Measurements from ENCODE around the gene RPS6KA4. TPM values are rescaled to one million over a fixed set of nuclear protein-coding genes. Genes with fewer than 3 reads are reported as not detected.

Gene RPS6KA4
- total and polyA plus RNA-seq, 2 of the 13 experiments (the other 11 are each of a cell fraction or from before 2014, with no cell fraction given): 8.9 to 14.2 TPM

DNA sequence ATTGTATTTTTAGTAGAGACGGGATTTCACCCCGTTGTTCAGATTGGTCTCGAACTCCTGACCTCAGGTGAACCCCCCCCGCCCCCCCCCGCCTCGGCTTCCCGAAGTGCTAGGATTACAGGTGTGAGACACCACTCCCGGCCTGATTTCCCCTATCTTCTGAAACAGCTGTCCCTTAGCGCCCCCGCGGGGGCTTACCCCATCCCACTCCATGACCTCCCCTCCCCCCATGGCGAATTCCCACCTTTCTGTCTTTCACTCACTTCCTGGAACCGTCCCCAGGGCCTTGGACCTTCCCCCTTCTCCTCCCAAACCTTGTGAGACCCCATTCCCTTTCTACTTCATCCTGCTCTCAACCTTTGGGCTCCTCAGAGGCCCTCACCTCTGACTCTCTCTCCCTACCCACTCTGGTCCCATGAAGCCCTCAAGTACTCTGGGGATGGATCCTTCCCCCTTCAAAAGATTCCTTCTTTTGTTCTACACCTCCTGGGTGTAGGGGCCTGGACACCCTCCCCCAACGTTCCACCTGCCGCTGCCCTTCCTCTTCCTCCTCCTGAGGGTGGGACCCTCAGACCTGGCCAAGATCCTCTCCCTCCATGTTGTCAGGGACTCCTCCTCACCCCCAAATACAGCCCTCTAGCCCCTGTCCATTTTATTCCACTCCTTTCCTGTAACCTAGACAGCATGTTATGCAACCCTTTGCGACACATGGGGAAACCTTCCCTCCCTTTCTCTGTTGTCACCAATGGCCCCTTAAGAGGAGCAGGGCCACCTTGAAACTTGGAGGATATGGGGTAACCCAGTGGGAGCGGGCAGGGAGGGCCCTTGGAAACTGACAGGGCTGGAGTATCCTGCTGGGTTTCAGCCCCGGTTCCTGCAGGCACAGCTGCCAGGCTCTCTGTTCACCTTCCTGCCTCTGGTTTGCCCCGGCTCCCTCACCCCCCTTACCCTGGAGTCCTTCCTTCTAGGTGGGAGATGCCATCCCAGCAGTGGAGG, 39.9 kb upstream of the RPS6KA4 start:
- H3K9ac ChIP-seq (ENCODE audit: insufficient read depth, low read depth, low read length): peak overlapping the region; percentile 94
- FAIRE-seq (no peak), DNase-seq (ENCODE audit: low spot score) (no peak), ATAC-seq (no peak)
- ChIA-PET POLR2A (interaction anchor here (0.9 to 4.5 kb wide), 7 partner anchors 13 to 133 kb away, joined by 3 to 103 read pairs (median 33); partner anchors contain the start of genes ESRRA and STIP1), CTCF (ENCODE audit: low intra/inter-chr PET ratio, low total read pairs) (no interaction called here)
- no peaks in the 10 kb centered on the region for H4K20me1 ChIP-seq (ENCODE audit: insufficient read depth, low read length)
- in situ Hi-C loops (cut with HindIII; ENCODE audit: extremely low pct_ligation_motif_present, low pct_unique_long_range_greater_than_20kb): no loop called here
- H2AFZ ChIP-seq (ENCODE audit: low read length): no peak overlapping the region
- peak overlapping the region; percentile 97 to 99 (median 99) for H3K4me3 ChIP-seq (replicated peaks in 1 of 3; ENCODE audit: insufficient read depth in 1 of 3, low read depth in 2 of 3, low read length in 3 of 3)
- H3K4me1 ChIP-seq (ENCODE audit: insufficient read depth, low read length): peaks cover 22% of the 10 kb centered on the region
- TSS peak; percentile 45 for BruUV-seq (replicated peaks)
- H3K79me2 ChIP-seq (ENCODE audit: insufficient read depth, low read length): peaks cover 15% of the 10 kb centered on the region
- H3K27me3 ChIP-seq (ENCODE audit: control insufficient read depth in 1 of 2, insufficient read depth in 2 of 2, low read length in 2 of 2): no peaks in the 10 kb centered on the region; a peak in 1 of 5 replicates
- peaks cover 1 to 33% of the 10 kb centered on the region in 2 experiments; a peak in 3 of 5 replicates for H3K36me3 ChIP-seq (replicated peaks in 1 of 2; ENCODE audit: control insufficient read depth in 1 of 2, insufficient read depth in 2 of 2, low read length in 2 of 2)
- 29% methylated on average over 19 of the region's 19 CpGs for WGBS (ENCODE audit: low lambda C conversion rate)
- intact Hi-C loops (cut with micrococcal nuclease; ENCODE audit: unreplicated experiment): no loop called here
- peak overlapping the region; percentile 98 for H3K27ac ChIP-seq (ENCODE audit: extremely low read length, insufficient read depth, low read length)
- H3K4me2 ChIP-seq (ENCODE audit: low read depth, low read length): peak overlapping the region; percentile 99
- no peaks in the 10 kb centered on the region for H3K9me3 ChIP-seq (ENCODE audit: low read length)
- TF ChIP-seq, protein P1, sequence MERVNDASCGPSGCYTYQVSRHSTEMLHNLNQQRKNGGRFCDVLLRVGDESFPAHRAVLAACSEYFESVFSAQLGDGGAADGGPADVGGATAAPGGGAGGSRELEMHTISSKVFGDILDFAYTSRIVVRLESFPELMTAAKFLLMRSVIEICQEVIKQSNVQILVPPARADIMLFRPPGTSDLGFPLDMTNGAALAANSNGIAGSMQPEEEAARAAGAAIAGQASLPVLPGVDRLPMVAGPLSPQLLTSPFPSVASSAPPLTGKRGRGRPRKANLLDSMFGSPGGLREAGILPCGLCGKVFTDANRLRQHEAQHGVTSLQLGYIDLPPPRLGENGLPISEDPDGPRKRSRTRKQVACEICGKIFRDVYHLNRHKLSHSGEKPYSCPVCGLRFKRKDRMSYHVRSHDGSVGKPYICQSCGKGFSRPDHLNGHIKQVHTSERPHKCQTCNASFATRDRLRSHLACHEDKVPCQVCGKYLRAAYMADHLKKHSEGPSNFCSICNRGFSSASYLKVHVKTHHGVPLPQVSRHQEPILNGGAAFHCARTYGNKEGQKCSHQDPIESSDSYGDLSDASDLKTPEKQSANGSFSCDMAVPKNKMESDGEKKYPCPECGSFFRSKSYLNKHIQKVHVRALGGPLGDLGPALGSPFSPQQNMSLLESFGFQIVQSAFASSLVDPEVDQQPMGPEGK (CRISPR knock-in tag; IDR thresholded peaks at IDR 0.05): peak; percentile 55
- TF ChIP-seq, protein P2, sequence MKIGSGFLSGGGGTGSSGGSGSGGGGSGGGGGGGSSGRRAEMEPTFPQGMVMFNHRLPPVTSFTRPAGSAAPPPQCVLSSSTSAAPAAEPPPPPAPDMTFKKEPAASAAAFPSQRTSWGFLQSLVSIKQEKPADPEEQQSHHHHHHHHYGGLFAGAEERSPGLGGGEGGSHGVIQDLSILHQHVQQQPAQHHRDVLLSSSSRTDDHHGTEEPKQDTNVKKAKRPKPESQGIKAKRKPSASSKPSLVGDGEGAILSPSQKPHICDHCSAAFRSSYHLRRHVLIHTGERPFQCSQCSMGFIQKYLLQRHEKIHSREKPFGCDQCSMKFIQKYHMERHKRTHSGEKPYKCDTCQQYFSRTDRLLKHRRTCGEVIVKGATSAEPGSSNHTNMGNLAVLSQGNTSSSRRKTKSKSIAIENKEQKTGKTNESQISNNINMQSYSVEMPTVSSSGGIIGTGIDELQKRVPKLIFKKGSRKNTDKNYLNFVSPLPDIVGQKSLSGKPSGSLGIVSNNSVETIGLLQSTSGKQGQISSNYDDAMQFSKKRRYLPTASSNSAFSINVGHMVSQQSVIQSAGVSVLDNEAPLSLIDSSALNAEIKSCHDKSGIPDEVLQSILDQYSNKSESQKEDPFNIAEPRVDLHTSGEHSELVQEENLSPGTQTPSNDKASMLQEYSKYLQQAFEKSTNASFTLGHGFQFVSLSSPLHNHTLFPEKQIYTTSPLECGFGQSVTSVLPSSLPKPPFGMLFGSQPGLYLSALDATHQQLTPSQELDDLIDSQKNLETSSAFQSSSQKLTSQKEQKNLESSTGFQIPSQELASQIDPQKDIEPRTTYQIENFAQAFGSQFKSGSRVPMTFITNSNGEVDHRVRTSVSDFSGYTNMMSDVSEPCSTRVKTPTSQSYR (CRISPR knock-in tag; IDR thresholded peaks at IDR 0.05; ENCODE audit: borderline replicate concordance): 0 out of 2 replicates have a peak, but pooled peaks have one; percentile 12
- peak; percentile 27; the same call in 1 of the 2 replicates for TF ChIP-seq ZFX (CRISPR knock-in tag; IDR thresholded peaks at IDR 0.05; ENCODE audit: low read depth)
- TF ChIP-seq ZNF605 (CRISPR knock-in tag; IDR thresholded peaks at IDR 0.05): 0 out of 2 replicates have a peak, but pooled peaks have one; percentile 8
- TF ChIP-seq, protein P3, sequence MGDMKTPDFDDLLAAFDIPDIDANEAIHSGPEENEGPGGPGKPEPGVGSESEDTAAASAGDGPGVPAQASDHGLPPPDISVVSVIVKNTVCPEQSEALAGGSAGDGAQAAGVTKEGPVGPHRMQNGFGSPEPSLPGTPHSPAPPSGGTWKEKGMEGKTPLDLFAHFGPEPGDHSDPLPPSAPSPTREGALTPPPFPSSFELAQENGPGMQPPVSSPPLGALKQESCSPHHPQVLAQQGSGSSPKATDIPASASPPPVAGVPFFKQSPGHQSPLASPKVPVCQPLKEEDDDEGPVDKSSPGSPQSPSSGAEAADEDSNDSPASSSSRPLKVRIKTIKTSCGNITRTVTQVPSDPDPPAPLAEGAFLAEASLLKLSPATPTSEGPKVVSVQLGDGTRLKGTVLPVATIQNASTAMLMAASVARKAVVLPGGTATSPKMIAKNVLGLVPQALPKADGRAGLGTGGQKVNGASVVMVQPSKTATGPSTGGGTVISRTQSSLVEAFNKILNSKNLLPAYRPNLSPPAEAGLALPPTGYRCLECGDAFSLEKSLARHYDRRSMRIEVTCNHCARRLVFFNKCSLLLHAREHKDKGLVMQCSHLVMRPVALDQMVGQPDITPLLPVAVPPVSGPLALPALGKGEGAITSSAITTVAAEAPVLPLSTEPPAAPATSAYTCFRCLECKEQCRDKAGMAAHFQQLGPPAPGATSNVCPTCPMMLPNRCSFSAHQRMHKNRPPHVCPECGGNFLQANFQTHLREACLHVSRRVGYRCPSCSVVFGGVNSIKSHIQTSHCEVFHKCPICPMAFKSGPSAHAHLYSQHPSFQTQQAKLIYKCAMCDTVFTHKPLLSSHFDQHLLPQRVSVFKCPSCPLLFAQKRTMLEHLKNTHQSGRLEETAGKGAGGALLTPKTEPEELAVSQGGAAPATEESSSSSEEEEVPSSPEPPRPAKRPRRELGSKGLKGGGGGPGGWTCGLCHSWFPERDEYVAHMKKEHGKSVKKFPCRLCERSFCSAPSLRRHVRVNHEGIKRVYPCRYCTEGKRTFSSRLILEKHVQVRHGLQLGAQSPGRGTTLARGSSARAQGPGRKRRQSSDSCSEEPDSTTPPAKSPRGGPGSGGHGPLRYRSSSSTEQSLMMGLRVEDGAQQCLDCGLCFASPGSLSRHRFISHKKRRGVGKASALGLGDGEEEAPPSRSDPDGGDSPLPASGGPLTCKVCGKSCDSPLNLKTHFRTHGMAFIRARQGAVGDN (CRISPR knock-in tag; IDR thresholded peaks at IDR 0.05): peak; percentile 31; the same call in 1 of the 2 replicates
- TF ChIP-seq, protein P4, sequence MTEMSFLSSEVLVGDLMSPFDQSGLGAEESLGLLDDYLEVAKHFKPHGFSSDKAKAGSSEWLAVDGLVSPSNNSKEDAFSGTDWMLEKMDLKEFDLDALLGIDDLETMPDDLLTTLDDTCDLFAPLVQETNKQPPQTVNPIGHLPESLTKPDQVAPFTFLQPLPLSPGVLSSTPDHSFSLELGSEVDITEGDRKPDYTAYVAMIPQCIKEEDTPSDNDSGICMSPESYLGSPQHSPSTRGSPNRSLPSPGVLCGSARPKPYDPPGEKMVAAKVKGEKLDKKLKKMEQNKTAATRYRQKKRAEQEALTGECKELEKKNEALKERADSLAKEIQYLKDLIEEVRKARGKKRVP (CRISPR knock-in tag; IDR thresholded peaks at IDR 0.05): 0 out of 4 replicates have a peak, but pooled peaks of 1 of the 2 experiments have one; percentile 1
- peak; percentile 37 for TF ChIP-seq ZEB1 (IDR thresholded peaks at IDR 0.05; ENCODE audit: insufficient replicate concordance, low read depth)
- TF ChIP-seq FOXA1 (IDR thresholded peaks at IDR 0.05): no peak
- no peak for TF ChIP-seq FOXA1 (CRISPR knock-in tag; IDR thresholded peaks at IDR 0.05)
- TF ChIP-seq CEBPB (IDR thresholded peaks at IDR 0.05; ENCODE audit: borderline replicate concordance, low read depth, low read length): peak; percentile 83
- TF ChIP-seq CEBPG (CRISPR knock-in tag; IDR thresholded peaks at IDR 0.05): peak; percentile 69
- TF ChIP-seq ZNF251 (CRISPR knock-in tag; IDR thresholded peaks at IDR 0.05): no peak
